ENCODE data around the gene NBDY.
A peak's percentile ranks its signal among the peaks of the same experiment; 100 is the strongest.

Gene NBDY

DNA sequence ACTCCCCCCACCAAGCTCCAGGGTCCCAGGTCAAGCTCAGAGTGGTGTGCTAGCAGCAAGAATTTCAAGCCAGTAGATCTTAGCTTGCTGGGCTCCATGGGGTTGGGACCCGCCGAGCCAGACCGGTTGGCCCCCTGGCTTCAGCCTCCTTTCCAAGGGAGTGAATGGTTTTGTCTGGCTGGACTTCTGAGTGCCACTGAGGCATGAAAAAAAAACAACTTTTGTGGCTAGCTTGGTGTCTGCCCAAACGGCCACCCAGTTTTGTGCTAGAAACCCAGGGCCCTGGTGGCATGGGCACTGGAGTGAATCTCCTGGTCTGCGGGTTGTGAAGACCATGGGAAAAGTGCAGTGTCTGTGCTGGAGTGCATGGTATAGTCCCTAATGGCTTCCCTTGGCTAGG is 82.6 kb downstream of the NBDY start:
- no peak overlapping the region for H3K4me3 ChIP-seq (ENCODE audit: low read depth, low read length)
- TF ChIP-seq, protein P1, sequence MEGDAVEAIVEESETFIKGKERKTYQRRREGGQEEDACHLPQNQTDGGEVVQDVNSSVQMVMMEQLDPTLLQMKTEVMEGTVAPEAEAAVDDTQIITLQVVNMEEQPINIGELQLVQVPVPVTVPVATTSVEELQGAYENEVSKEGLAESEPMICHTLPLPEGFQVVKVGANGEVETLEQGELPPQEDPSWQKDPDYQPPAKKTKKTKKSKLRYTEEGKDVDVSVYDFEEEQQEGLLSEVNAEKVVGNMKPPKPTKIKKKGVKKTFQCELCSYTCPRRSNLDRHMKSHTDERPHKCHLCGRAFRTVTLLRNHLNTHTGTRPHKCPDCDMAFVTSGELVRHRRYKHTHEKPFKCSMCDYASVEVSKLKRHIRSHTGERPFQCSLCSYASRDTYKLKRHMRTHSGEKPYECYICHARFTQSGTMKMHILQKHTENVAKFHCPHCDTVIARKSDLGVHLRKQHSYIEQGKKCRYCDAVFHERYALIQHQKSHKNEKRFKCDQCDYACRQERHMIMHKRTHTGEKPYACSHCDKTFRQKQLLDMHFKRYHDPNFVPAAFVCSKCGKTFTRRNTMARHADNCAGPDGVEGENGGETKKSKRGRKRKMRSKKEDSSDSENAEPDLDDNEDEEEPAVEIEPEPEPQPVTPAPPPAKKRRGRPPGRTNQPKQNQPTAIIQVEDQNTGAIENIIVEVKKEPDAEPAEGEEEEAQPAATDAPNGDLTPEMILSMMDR (IDR thresholded peaks at IDR 0.05; ENCODE audit: insufficient read depth, low read depth, low read length, missing control alignments) = no peak
- no peak for DNase-seq (ENCODE audit: low read depth)

DNA sequence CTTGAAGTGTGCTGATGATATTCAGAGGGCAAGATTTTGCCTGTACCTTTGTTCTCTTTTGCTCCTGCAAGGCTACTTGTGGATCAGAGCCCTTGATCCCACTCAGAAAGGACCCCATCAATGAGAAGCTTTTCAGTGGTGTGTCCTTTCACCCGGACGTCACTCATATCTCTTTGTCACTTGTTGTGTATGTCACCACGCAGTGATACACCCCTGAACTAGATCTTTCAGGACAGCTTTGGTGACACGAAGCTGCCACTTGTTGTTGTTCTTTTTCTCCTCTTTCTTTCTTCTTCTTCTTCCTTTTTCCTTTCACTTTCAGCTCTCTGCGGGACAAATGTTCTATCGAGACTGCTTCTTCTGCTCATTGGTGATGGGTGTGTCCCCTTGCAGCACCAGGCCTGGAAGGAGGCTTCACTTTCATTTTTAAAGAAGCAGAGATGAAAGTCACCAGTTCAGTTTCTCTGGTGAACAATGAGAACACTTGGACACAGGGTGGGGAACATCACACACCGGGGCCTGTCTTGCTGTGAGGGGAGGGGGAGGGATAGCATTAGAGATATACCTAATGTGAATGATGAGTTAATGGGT is 83.6 kb downstream of the NBDY start:
- TF ChIP-seq, protein P1 (IDR thresholded peaks at IDR 0.05; ENCODE audit: insufficient read depth, low read depth, low read length, missing control alignments) = no peak
- peak overlapping the region; percentile 30 for H3K4me3 ChIP-seq (ENCODE audit: low read depth, low read length)
- DNase-seq (ENCODE audit: low read depth) = peak; percentile 75

DNA sequence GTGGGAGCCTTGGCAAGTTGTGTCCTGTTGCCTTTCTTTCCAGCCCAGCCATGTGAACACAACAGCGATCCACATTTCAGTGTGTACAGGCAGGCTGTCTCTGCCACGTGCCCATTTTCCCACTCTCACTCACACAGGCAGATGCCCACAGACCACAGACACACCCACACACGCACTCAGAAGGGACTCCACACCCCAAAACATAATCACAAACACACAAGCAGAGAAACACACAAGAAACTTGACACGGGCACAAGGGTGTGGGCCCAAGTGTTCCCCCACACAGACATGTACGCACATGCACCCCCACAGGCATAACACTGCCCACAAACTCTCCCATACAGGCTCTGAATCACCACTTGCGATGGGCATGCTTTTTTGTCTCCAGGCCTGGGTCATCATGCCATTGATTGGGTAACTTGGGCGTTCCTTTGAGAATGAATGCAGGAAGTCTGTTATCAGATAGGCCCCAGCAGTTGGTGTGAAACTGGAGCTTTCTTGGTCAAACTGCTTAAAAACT is 84.3 kb downstream of the NBDY start:
- TF ChIP-seq, protein P1 (IDR thresholded peaks at IDR 0.05; ENCODE audit: insufficient read depth, low read depth, low read length, missing control alignments) = no peak
- peak; percentile 64 for DNase-seq (ENCODE audit: low read depth)
- peak overlapping the region; percentile 30 for H3K4me3 ChIP-seq (ENCODE audit: low read depth, low read length)

DNA sequence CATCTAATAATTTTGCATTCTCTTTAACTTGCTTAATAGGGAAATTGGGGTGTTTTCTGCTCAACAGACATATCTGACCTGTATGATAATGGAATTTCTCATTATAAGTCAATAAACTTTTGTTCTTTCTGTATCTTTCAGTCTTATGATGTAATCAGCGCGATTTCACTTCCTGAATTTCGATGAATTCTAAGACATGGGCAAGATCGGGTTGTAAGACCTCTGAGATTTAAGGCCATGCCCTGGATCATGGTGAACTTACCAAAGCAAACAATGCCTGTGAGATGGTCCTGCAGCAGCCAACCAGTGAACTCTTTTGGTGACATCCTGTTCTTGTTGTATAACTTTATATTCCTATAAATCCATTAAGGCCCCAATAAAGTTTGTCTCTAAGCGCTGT is 88.1 kb downstream of the NBDY start:
- no peak for DNase-seq (ENCODE audit: low read depth)
- no peak overlapping the region for H3K4me3 ChIP-seq (ENCODE audit: low read depth, low read length)
- TF ChIP-seq, protein P1 (IDR thresholded peaks at IDR 0.05; ENCODE audit: insufficient read depth, low read depth, low read length, missing control alignments) = no peak

- no peak for DNase-seq (ENCODE audit: low read depth)
- no peak overlapping the region for H3K4me3 ChIP-seq (ENCODE audit: low read depth, low read length)
- TF ChIP-seq, protein P1 (IDR thresholded peaks at IDR 0.05; ENCODE audit: insufficient read depth, low read depth, low read length, missing control alignments) = no peak
Measured at GRCh38 chrX:56826020-56826419, 97.0 kb downstream of the NBDY start.

DNA sequence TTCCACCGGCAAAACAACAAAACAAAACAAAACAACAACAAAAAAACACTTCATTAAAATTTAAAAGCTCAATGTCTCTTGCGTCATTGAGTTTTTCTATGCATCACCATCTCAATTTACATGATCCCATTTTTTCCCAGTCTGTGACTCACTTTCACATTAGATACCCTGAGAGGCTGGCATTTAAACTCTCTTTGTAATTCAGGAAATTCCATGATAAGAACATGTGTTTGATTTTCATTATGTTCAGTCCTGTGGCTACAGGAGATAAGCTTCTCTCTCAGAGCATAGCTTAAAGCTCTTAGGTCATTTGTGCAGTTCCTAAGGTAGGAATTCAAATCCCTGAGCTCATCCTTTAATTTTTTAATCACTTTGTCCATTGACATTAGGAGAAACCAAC is 104.6 kb downstream of the NBDY start:
- H3K4me3 ChIP-seq (ENCODE audit: low read depth, low read length) = no peak overlapping the region
- TF ChIP-seq, protein P1 (IDR thresholded peaks at IDR 0.05; ENCODE audit: insufficient read depth, low read depth, low read length, missing control alignments) = no peak
- DNase-seq (ENCODE audit: low read depth) = no peak

DNA sequence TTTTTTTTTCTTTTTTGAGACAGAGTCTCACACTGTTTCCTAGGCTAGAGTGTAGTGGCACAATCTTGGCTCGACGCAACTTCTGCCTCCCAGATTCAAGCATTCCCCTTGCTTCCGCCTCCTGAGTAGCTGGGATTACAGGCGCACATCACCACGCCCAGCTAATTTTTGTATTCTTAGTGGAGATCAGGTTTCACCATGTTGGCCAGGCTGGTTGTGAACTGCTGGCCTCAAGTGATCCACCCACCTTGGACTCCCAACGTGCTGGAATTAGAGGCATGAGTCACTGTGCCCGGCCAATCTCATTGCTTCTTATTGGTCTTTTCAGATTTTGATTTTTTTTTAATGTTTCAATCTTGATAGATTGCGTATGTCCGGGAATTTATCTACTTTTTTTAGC is 124.4 kb downstream of the NBDY start:
- no peak for DNase-seq (ENCODE audit: low read depth)
- H3K4me3 ChIP-seq (ENCODE audit: low read depth, low read length) = no peak overlapping the region
- TF ChIP-seq, protein P1 (IDR thresholded peaks at IDR 0.05; ENCODE audit: insufficient read depth, low read depth, low read length, missing control alignments) = no peak

Measured in GM12865 (cell line).